Thyroid gland (tissue), 4 donors: ENCODE results near the gene DIPK1C. TPM values are rescaled to one million over a fixed set of nuclear protein-coding genes. Genes with fewer than 3 reads are reported as not detected.

ENCODE experiments used
- DNase-seq, 2 donors: peaks; one replicate each; pipeline ENCODE4 v3.0.0-alpha.2; 2019
- H3K27ac ChIP-seq, 3 donors: fragments of 200-600 bp; sonication (generic); 1 replicate in 2 of 3; 2 replicates in 1 of 3; pipeline ENCODE4 v1.5.1; 2016 to 2019; ENCODE audit warnings: mild to moderate bottlenecking in 1 of 3, moderate library complexity in 1 of 3
- H3K27me3 ChIP-seq: fragments of 200-600 bp; sonication (generic); one replicate; pipeline ENCODE4 v1.5.1; 2019
- H3K36me3 ChIP-seq, 2 donors: fragments of 200-600 bp; sonication (generic); one replicate each; pipeline ENCODE4 v1.5.1; 2016 to 2019
- H3K4me1 ChIP-seq, 2 donors: fragments of 200-600 bp; sonication (generic); one replicate each; pipeline ENCODE4 v1.5.1; 2017 to 2019
- H3K4me3 ChIP-seq, 3 donors: fragments of 200-600 bp; sonication (generic); replicated peaks in 1 of 3; 1 replicate in 2 of 3; 2 replicates in 1 of 3; pipeline ENCODE4 v1.5.1; 2016; ENCODE audit warnings: mild to moderate bottlenecking in 1 of 3
- H3K9me3 ChIP-seq: fragments of 200-600 bp; sonication (generic); one replicate; pipeline ENCODE4 v1.5.1; 2017
- POLR2A ChIP-seq, 2 donors: fragments of 450-650 bp; IDR thresholded peaks; one replicate each; pipeline ENCODE4 v1.6.1; 2017; ENCODE audit warnings: antibody characterized with exemption in 2 of 2, mild to moderate bottlenecking in 2 of 2, moderate library complexity in 1 of 2
- WGBS, 2 donors: methylation state at CpG; one replicate each; pipeline ENCODE4 v1.1.5; 2017; 5-methylcytosine and 5-hydroxymethylcytosine counted together
- intact Hi-C: fragments of 100-400 bp; cut with DNase I; formaldehyde crosslinking; loops from one replicate; pipeline ENCODE4 v1.15.1; 2023
- total RNA-seq, 4 donors: library from RNA; depleted of rRNA; stranded (reverse); fragments of >200 nt; gene quantifications; one replicate each; pipeline ENCODE4 v1.2.3, GENCODE V29; 2016
- TF ChIP-seq, protein P1 (sequence below), 6 experiments: fragments of 200-600 bp in 3 of 6; fragments of 450-650 bp in 3 of 6; sonication (generic) in 3 of 6; IDR thresholded peaks; one replicate each; pipeline ENCODE4 v1.5.1; 2016 to 2019; ENCODE audit warnings: antibody characterized with exemption in 6 of 6, mild to moderate bottlenecking in 2 of 6, inconsistent platforms in 1 of 6, moderate library complexity in 1 of 6

The DIPK1C gene
- total RNA-seq, 4 donors from 2014 or later = not detected

DNA sequence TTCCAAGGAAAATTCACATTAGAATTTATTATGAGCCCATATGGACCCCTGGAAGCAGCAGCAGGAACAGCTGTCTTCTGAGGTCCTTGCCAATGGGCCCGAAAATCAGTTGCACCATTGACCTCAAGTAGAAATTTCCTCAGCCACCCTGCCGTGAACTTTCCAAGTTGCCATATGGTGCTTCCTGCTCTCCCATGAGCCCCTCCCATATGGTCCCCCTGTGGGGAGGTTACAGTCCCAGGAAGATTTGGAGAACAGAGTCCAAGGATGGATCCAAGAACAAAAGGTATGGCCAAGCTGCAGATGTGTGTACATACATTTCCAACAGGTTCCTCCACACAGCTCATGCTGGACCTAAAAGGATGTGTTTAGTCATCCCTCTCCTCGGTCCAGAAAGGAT, 34.6 kb downstream of the DIPK1C start:
- H3K4me3 ChIP-seq = no peak overlapping the region
- intact Hi-C loops = no loop called here
- no peaks in the 10 kb centered on the region for H3K9me3 ChIP-seq
- H3K27ac ChIP-seq = no peak overlapping the region
- DNase-seq = no peak
- no peaks in the 10 kb centered on the region for H3K4me1 ChIP-seq
- no peaks in the 10 kb centered on the region for H3K27me3 ChIP-seq
- TF ChIP-seq POLR2A (IDR thresholded peaks at IDR 0.05) = no peak
- TF ChIP-seq, protein P1, sequence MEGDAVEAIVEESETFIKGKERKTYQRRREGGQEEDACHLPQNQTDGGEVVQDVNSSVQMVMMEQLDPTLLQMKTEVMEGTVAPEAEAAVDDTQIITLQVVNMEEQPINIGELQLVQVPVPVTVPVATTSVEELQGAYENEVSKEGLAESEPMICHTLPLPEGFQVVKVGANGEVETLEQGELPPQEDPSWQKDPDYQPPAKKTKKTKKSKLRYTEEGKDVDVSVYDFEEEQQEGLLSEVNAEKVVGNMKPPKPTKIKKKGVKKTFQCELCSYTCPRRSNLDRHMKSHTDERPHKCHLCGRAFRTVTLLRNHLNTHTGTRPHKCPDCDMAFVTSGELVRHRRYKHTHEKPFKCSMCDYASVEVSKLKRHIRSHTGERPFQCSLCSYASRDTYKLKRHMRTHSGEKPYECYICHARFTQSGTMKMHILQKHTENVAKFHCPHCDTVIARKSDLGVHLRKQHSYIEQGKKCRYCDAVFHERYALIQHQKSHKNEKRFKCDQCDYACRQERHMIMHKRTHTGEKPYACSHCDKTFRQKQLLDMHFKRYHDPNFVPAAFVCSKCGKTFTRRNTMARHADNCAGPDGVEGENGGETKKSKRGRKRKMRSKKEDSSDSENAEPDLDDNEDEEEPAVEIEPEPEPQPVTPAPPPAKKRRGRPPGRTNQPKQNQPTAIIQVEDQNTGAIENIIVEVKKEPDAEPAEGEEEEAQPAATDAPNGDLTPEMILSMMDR (IDR thresholded peaks at IDR 0.05) = no peak
- 90 to 95% methylated on average over 3 of the region's 3 CpGs for WGBS, 2 donors
- H3K36me3 ChIP-seq = no peaks in the 10 kb centered on the region

GRCh38 chr18:74420926-74421325, 36.2 kb downstream of the DIPK1C start:
- Histone ChIP-seq H3K36me3 (no peaks in the 10 kb centered on the region), H3K9me3 (no peaks in the 10 kb centered on the region), H3K27ac (no peak overlapping the region), H3K27me3 (no peaks in the 10 kb centered on the region), H3K4me3 (no peak overlapping the region), H3K4me1 (no peaks in the 10 kb centered on the region)
- WGBS, 2 donors = 81 to 87% methylated on average over 5 of the region's 5 CpGs
- no peak for DNase-seq
- intact Hi-C loops = no loop called here
- TF ChIP-seq, protein P1 (IDR thresholded peaks at IDR 0.05) = no peak
- TF ChIP-seq POLR2A (IDR thresholded peaks at IDR 0.05) = no peak

DNA sequence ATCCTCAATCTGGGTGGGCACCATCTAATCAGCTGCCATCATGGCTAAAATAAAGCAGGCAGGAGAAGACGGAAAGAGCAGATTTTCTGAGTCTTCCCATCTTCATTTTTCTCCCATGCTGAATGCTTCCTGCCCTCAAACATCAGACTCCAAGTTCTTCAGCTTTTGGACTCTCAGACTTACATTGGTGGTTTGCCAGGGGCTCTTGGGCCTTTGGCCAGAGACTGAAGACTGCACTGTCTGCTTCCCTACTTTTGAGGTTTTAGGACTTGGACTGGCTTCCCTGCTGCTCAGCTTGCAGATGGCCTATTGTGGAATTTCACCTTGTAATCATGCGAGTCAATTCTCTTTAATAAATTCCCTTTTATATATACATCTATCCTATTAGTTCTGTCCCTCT, 36.6 kb downstream of the DIPK1C start:
- intact Hi-C loops = no loop called here
- Histone ChIP-seq H3K4me3 (no peak overlapping the region), H3K4me1 (no peaks in the 10 kb centered on the region), H3K9me3 (no peaks in the 10 kb centered on the region), H3K27me3 (no peaks in the 10 kb centered on the region), H3K36me3 (no peaks in the 10 kb centered on the region), H3K27ac (no peak overlapping the region)
- 64 to 78% methylated on average over 2 of the region's 2 CpGs for WGBS, 2 donors
- DNase-seq = peak; percentile 64 to 72
- no peak for TF ChIP-seq POLR2A (IDR thresholded peaks at IDR 0.05)
- TF ChIP-seq, protein P1 (IDR thresholded peaks at IDR 0.05) = no peak

DNA sequence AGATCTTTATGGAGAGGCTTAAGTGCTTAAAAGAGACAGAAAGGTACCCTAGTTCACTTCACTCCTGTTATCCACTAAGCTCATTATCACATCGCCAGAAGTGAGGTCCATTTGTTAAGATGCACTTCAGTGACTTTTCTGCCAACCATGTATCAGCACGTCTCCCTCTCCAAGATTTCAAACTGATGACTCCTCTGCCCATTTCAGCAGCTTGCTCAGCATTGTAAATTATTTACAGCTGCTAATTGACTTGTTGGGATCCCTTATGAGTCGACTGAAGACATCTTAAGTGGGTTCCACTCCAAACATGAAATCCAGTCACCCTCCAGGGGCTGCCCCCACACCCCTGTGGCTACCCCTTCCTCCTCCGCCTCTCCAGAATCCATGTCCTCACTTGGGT, 37.3 kb downstream of the DIPK1C start:
- Histone ChIP-seq H3K9me3 (no peaks in the 10 kb centered on the region), H3K4me3 (no peak overlapping the region), H3K27me3 (no peaks in the 10 kb centered on the region), H3K36me3 (no peaks in the 10 kb centered on the region), H3K4me1 (no peaks in the 10 kb centered on the region), H3K27ac (no peak overlapping the region)
- intact Hi-C loops = no loop called here
- 79 to 81% methylated on average over 4 of the region's 4 CpGs for WGBS, 2 donors
- no peak for DNase-seq
- no peak for TF ChIP-seq POLR2A (IDR thresholded peaks at IDR 0.05)
- TF ChIP-seq, protein P1 (IDR thresholded peaks at IDR 0.05) = no peak

GRCh38 chr18:74418023-74418422, 39.1 kb downstream of the DIPK1C start:
- intact Hi-C loops = no loop called here
- WGBS, 2 donors = 26 to 33% methylated on average over 2 of the region's 2 CpGs

More at GRCh38 chr18:74418023-74418422, 39.1 kb downstream of the DIPK1C start:
- no peak for DNase-seq
- Histone ChIP-seq H3K27me3 (no peaks in the 10 kb centered on the region), H3K4me1 (peaks cover 0 to under 1% of the 10 kb centered on the region in 2 donors), H3K27ac (no peak overlapping the region), H3K36me3 (no peaks in the 10 kb centered on the region), H3K9me3 (no peaks in the 10 kb centered on the region), H3K4me3 (no peak overlapping the region)
- TF ChIP-seq, protein P1 (IDR thresholded peaks at IDR 0.05) = no peak
- no peak for TF ChIP-seq POLR2A (IDR thresholded peaks at IDR 0.05)
